AG09319 (cell line): ENCODE data around the gene SYK.

ENCODE experiments used
- DNase-seq: peaks from one replicate; pipeline ENCODE4 v3.0.0-alpha.2; 2010; ENCODE audit warnings: low read depth; ENCODE audit errors: extremely low read depth
- CTCF ChIP-seq: IDR thresholded peaks from 2 replicates; pipeline ENCODE4 v1.5.1; 2011; ENCODE audit warnings: low read depth, mild to moderate bottlenecking, inconsistent platforms, low read length, moderate library complexity

The SYK gene

GRCh38 chr9:90915693-90916092 lies 114.1 kb downstream of the SYK start:
- no peak for DNase-seq
- peak; percentile 34 for TF ChIP-seq CTCF

- DNase-seq, result no peak
- TF ChIP-seq CTCF, result no peak
These were observed 114.6 kb downstream of the SYK start for GRCh38 chr9:90916147-90916734.

- DNase-seq, result no peak
- TF ChIP-seq CTCF, result no peak
These were observed 118.3 kb downstream of the SYK start for GRCh38 chr9:90919883-90920282.

GRCh38 chr9:90921104-90921503 lies 119.5 kb downstream of the SYK start:
- no peak for DNase-seq
- TF ChIP-seq CTCF, result no peak

GRCh38 chr9:90921969-90922368 lies 120.3 kb downstream of the SYK start:
- no peak for DNase-seq
- no peak for TF ChIP-seq CTCF

- peak; percentile 27 for DNase-seq
- TF ChIP-seq CTCF, result no peak
These were observed 124.1 kb downstream of the SYK start for GRCh38 chr9:90925581-90926257.

- TF ChIP-seq CTCF, result no peak
- DNase-seq, result no peak
These were observed 125.3 kb downstream of the SYK start for GRCh38 chr9:90926936-90927335.
